ENCODE measurements around the gene PSMB5.

The PSMB5 gene

DNA sequence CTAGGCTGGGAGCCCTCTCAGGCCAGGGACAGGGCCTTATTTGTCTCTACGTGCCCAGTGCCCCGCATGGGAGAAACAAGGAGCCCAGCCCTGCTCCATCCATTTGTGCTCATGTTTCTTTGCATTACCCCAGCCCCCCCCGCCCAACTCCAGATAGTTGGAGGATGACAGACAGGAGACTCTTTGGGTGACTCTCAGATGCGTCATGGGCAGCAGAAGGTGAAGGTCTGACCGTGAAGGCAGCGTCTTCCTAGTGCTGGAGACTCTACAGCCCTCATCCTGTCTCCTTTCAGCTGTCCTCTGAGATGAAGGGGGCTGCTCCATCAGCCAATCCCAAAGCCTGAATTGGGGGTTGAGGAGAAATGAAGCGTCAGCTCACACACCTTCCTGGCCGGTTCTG, 7.0 kb upstream of the PSMB5 start:
- TF ChIP-seq, protein P1, sequence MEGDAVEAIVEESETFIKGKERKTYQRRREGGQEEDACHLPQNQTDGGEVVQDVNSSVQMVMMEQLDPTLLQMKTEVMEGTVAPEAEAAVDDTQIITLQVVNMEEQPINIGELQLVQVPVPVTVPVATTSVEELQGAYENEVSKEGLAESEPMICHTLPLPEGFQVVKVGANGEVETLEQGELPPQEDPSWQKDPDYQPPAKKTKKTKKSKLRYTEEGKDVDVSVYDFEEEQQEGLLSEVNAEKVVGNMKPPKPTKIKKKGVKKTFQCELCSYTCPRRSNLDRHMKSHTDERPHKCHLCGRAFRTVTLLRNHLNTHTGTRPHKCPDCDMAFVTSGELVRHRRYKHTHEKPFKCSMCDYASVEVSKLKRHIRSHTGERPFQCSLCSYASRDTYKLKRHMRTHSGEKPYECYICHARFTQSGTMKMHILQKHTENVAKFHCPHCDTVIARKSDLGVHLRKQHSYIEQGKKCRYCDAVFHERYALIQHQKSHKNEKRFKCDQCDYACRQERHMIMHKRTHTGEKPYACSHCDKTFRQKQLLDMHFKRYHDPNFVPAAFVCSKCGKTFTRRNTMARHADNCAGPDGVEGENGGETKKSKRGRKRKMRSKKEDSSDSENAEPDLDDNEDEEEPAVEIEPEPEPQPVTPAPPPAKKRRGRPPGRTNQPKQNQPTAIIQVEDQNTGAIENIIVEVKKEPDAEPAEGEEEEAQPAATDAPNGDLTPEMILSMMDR (IDR thresholded peaks at IDR 0.05; ENCODE audit: extremely low read depth, missing control alignments) = no peak
- DNase-seq (ENCODE audit: low spot score) = no peak

DNA sequence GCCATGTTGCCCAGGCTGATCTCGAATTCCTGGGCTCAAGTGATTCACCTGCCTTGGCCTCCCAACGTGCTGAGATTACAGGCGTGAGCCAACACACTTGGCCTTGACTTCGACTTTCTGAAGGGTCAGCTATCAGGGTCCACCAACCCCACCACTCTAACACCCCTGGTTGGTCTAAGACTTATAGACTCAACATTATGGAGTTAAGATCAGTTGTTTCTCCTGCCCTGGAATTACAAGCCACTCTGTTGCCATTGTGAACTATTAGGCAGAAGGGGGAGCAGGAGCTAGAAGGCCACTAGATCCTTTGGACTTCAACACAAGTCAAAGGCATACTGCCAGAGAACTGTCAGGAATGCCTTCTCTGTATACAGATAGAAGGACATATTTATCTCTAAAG, 5.4 kb upstream of the PSMB5 start:
- TF ChIP-seq, protein P1 (IDR thresholded peaks at IDR 0.05; ENCODE audit: extremely low read depth, missing control alignments) = no peak
- DNase-seq (ENCODE audit: low spot score) = no peak

DNA sequence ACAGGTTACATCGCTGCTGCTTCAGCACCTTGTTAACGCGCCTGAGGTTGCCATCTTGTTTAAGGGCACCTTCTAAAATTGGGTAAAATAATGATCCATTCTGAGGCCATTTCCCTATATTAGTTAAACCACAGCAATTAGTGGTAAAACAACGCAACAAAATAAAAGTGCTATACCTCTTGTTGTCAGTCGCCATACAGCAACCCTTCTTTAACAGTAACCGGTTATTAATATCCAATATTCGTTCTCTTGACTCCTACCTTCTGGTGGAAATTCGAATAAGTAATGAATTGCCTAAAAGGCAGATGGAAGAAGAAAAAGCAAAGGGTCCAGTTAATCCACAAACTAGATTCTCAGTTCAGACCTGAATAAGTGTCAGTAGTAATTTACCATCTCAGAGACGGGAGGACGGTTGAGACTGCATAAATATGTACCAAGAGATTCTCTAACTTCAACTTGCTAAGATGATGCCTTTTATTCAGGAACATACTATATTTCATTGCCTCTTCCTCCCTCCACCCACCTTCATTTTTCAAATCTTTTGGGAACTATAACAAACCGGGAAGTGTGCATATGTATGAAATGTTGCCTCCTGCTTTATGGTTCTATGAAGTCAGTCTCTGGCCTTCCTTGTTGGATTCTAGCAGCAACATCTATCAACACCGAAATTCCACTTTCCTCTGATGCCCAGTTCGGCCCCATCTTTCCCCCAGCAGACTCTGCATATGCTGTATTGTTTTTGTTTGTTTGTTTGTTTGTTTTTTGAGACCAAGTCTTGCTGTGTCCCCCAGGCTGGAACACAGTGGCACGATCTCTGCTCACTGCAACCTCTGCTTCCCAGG, 824 bp upstream of the PSMB5 start:
- no peak for DNase-seq (ENCODE audit: low spot score)
- TF ChIP-seq, protein P1 (IDR thresholded peaks at IDR 0.05; ENCODE audit: extremely low read depth, missing control alignments) = no peak

DNA sequence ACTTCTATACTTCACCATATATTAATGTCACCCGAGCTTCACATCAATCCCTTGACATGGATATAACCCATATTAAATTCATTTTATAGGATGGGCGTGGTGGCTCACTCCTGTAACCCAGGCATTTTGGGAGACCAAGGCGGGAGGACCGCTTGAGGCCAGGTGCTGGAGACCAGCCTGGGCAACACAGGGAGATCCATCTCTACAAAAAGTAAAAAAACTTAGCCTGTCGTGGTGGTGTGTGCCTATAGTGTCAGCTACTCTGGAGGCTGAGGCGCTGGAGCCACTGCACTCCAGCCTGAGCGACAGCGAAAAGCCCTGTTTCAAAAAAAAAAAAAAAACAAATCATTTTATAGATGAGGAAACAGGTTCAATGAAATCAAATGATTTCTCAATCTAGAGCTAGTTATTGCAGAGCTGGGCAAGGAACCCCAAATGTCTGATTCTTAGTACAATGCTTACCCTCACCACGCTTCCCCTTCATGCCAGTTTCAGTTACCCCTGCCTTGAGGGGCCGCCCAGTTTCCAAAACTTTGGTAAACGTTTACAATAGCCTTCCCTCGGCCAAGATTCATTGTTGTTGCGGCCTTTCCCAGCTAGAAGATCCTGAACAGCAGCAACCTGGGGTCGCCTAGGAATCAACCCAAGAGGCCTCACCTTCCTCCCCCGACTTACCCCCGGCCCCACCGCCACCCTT, 751 bp downstream of the PSMB5 start:
- TF ChIP-seq, protein P1 (IDR thresholded peaks at IDR 0.05; ENCODE audit: extremely low read depth, missing control alignments) = no peak
- no peak for DNase-seq (ENCODE audit: low spot score)

DNA sequence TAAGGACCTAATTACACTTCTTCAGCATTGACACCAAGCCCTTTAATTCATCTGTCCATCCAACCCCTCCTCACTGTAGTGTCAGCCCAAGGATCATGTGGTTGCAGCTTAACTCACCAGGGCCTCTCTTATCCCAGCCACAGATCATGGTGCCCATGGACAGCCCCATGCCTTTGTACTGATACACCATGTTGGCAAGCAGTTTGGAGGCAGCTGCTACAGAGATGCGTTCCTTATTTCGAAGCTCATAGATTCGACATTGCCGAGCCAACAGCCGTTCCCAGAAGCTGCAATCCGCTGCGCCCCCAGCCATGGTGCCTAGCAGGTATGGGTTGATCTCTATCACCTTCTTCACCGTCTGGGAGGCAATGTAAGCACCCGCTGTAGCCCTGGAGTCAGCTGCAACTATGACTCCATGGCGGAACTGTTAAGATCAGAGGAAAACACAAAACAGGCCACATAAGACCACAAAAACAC, 1.4 kb downstream of the PSMB5 start:
- DNase-seq (ENCODE audit: low spot score) = no peak
- TF ChIP-seq, protein P1 (IDR thresholded peaks at IDR 0.05; ENCODE audit: extremely low read depth, missing control alignments) = no peak

DNA sequence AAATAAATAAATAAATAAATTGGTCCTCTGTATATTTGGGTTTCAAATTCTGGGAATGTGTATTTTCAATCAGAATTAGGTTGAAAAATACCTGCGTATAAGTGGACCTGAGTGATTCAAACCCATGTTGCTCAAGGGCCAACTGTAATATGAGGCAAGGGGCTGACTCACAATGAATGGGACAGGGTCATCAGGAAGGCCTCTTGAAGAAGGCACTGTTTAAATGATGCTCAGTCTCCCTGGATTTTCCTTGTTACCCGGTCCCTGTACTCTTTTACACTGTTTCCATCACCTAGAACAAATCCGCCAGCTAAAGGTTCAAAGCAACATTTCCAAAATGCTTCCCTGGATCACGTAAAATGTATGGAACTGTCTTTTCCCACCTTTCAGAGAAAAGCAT, 3.8 kb downstream of the PSMB5 start:
- TF ChIP-seq, protein P1 (IDR thresholded peaks at IDR 0.05; ENCODE audit: extremely low read depth, missing control alignments) = no peak
- no peak for DNase-seq (ENCODE audit: low spot score)

DNA sequence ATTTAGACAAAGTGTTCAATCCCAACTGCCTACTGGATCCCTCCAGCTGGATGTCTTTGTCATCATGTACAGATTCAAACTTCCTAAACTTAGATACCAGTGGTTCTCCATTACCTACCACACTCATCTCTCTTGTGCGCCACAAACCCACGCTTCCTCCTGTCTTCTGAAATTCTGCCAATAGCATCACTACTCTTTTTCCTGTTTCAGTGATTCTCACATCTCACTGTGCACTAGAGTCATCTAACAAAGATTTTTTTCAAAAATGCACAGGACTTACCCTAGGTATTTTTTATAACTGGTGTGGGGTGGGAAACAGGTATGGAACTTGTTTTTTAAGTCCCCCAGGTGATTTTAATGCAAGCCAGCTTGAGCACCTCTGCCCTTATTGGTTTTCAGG, 5.9 kb downstream of the PSMB5 start:
- no peak for DNase-seq (ENCODE audit: low spot score)
- TF ChIP-seq, protein P1 (IDR thresholded peaks at IDR 0.05; ENCODE audit: extremely low read depth, missing control alignments) = no peak

Measured in GM20000 (cell line).